ENCODE data around the gene OSBPL1A. TPM values are rescaled to one million over a fixed set of nuclear protein-coding genes. Genes with fewer than 3 reads are reported as not detected.

OSBPL1A gene
- total RNA-seq (2021; fragmentation: NEBNext Ultra II Directional; extraction: Animal tissue kit (Norgen Biotek cat#: 25700)) = 10 to 100 TPM in 4 of 6 experiments, 1 to 10 TPM in 2; 6.2 to 16.3 (median 13.7) TPM
- long read RNA-seq, partial matches to known transcripts = 2 of 5 reads
- long read RNA-seq, other reads (novel, unspliced or antisense) = 2 of 5 reads

DNA sequence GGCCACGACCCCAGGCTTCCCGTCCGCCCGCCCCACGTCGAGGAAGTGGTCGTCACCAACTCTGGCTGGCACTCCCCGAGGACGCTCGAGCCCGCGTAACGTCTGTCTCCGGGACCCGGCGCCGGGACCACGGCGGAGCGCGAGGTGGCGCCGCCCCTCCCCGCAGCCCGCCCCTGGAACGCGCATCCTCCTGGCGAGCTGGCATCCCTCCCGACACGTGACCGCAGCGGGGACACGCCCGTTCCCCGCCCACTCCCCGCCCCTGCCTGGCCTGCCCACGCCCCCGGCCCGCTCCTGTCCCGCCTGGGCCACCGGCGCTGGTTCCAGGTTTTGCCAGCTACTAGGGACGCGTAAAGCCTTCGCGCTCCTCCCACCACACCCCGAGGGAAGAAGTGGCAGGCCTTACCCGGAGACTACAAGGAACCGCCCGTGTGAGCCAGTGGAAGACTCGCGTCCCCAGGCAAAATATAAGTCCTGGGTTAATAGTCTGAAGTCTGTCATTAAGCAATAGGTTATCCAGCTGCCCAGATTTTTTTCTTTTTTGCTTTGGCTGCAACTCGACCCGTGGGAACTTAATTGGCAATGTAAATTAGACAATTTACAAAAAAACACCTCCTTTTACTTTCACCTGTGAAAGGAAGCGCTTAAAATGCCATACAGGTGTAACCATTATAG is at the start of gene OSBPL1A:
Gene OSBPL1A, minus strand, starts transcription at position 131 of the 675 bp plus-strand sequence. CDS start 20,291 bp downstream, outside the sequence.
- Mint-ChIP-seq H3K4me1 (ENCODE audit: low read depth) (peaks cover 30% of the 10 kb centered on the region), H3K9me3 (no peaks in the 10 kb centered on the region)
- TF ChIP-seq, protein P1, sequence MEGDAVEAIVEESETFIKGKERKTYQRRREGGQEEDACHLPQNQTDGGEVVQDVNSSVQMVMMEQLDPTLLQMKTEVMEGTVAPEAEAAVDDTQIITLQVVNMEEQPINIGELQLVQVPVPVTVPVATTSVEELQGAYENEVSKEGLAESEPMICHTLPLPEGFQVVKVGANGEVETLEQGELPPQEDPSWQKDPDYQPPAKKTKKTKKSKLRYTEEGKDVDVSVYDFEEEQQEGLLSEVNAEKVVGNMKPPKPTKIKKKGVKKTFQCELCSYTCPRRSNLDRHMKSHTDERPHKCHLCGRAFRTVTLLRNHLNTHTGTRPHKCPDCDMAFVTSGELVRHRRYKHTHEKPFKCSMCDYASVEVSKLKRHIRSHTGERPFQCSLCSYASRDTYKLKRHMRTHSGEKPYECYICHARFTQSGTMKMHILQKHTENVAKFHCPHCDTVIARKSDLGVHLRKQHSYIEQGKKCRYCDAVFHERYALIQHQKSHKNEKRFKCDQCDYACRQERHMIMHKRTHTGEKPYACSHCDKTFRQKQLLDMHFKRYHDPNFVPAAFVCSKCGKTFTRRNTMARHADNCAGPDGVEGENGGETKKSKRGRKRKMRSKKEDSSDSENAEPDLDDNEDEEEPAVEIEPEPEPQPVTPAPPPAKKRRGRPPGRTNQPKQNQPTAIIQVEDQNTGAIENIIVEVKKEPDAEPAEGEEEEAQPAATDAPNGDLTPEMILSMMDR (IDR thresholded peaks at IDR 0.05) = peak; percentile 17; the same call in 1 of the 2 replicates

DNA sequence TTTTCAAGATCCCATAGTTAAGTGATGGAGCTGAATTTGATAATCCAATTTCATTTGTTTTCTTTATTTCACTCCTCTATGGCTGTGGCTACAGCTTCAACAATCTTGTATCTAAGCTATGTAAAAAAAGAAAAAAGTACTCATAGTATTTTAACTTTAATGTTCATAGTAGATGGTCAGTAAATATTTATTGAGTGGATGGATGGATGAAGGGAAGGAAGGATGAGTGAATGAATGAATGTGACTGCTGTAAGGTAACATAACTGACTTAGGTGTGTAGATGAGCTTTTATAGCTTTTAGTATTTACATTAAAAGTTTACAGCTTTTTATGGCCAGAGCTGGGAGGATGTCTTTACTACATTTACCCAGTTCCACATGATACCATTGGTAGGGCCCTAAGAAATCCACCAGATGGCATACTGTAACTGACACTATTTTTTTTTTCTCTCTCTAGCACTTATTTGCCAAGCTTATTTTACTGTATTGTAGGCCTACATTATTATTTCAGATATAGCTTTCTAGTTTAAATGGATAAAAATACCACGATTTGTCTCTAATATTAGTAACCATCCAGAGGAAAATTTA is 49.4 kb upstream of the OSBPL1A start:
- H3K4me3 Mint-ChIP-seq = no peak overlapping the region
- TF ChIP-seq, protein P1 (IDR thresholded peaks at IDR 0.05) = peak; percentile 56
- H3K9me3 Mint-ChIP-seq = no peaks in the 10 kb centered on the region
- no peaks in the 10 kb centered on the region for H3K27me3 Mint-ChIP-seq (ENCODE audit: insufficient read depth)
- H3K27ac Mint-ChIP-seq = no peak overlapping the region
- H3K4me1 Mint-ChIP-seq (ENCODE audit: low read depth) = no peaks in the 10 kb centered on the region
- DNase-seq = no peak
- H3K36me3 Mint-ChIP-seq (ENCODE audit: low read depth) = peaks cover 23% of the 10 kb centered on the region

More for the DNA sequence above, at the start of gene OSBPL1A:
- peak within 1 kb of the TSS; percentile 89 for H3K4me3 Mint-ChIP-seq
- H3K27me3 Mint-ChIP-seq (ENCODE audit: insufficient read depth) = no peaks in the 10 kb centered on the region; the same call in none of the 2 replicates
- no peaks in the 10 kb centered on the region for H3K36me3 Mint-ChIP-seq (ENCODE audit: low read depth)
- peak within 1 kb of the TSS; percentile 84 for H3K27ac Mint-ChIP-seq
- DNase-seq = peak; percentile 87

DNA sequence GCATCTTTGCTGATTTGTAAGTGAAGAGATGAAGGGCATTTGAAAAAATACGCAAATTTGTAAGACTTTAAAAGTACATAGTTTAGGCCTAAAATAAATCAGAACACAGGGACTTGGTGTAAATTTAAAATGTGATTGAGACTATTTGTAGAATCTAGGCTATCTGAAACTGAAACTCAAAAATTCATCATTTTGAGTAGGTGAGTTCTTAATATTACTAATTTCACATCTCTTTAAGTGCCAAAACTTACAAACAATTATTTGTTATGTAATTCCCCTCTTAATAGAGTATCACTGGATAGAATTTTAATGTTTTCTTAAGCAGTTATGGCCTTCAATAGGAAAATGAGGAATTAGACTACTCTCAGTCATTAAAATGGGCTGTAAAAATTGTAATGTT is 48.8 kb upstream of the OSBPL1A start:
- no peaks in the 10 kb centered on the region for H3K9me3 Mint-ChIP-seq
- H3K36me3 Mint-ChIP-seq (ENCODE audit: low read depth) = peaks cover 28% of the 10 kb centered on the region
- TF ChIP-seq, protein P1 (IDR thresholded peaks at IDR 0.05) = no peak
- H3K27me3 Mint-ChIP-seq (ENCODE audit: insufficient read depth) = no peaks in the 10 kb centered on the region
- H3K4me1 Mint-ChIP-seq (ENCODE audit: low read depth) = no peaks in the 10 kb centered on the region
- H3K27ac Mint-ChIP-seq = no peak overlapping the region
- no peak for DNase-seq
- H3K4me3 Mint-ChIP-seq = no peak overlapping the region

DNA sequence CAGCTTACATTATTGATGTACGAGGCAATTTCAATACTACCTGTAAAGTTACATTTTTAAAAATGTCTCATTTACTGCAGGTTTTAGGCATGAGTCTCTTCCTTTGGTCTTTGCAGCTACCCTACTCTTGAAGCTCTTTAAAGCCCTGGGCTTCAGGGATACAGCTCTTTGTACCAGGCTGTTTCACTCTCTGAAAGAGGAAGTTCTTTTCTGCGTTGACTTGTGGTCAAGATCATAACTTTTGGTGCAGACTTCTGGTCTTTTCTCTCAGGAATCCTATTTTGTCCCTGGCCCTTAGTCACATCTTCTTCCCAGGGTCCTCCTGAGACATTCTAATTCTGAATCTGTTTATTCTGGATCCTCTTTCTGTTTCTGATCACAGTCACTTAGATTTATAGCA is 46.2 kb upstream of the OSBPL1A start:
- peaks cover 21% of the 10 kb centered on the region for H3K36me3 Mint-ChIP-seq (ENCODE audit: low read depth)
- no peaks in the 10 kb centered on the region for H3K9me3 Mint-ChIP-seq

DNA sequence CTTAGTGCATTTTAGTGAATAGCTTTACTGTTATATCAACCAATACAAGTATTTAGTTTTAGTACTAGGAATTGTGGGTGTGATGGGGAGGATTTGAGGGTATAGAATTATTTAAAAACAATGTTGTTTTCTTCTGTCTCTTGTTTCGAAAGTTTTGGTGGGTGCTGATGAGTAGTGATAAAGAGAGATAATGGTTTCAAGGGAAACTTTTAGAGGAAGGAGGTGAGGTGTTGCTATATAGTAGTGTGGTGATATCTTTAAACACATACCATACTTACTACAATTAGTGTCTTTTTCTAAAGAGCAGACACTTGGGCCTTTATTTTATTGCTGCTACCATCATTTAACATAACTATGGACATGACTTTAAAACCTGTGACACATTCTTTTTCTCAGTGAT is 39.3 kb upstream of the OSBPL1A start:
- Mint-ChIP-seq H3K36me3 (ENCODE audit: low read depth) (peaks cover 21% of the 10 kb centered on the region), H3K27ac (no peak overlapping the region)
- TF ChIP-seq, protein P1 (IDR thresholded peaks at IDR 0.05) = no peak

More for the DNA sequence above, 46.2 kb upstream of the OSBPL1A start:
- H3K4me3 Mint-ChIP-seq = no peak overlapping the region
- no peak overlapping the region for H3K27ac Mint-ChIP-seq
- no peaks in the 10 kb centered on the region for H3K4me1 Mint-ChIP-seq (ENCODE audit: low read depth)
- H3K27me3 Mint-ChIP-seq (ENCODE audit: insufficient read depth) = no peaks in the 10 kb centered on the region
- DNase-seq = no peak
- TF ChIP-seq, protein P1 (IDR thresholded peaks at IDR 0.05) = no peak

More for the DNA sequence above, 39.3 kb upstream of the OSBPL1A start:
- no peaks in the 10 kb centered on the region for H3K4me1 Mint-ChIP-seq (ENCODE audit: low read depth)
- DNase-seq = no peak
- H3K4me3 Mint-ChIP-seq = no peak overlapping the region
- no peaks in the 10 kb centered on the region for H3K27me3 Mint-ChIP-seq (ENCODE audit: insufficient read depth)
- no peaks in the 10 kb centered on the region for H3K9me3 Mint-ChIP-seq

Data from HFFc6 (cell line).